GM12873 (cell line): ENCODE data around the gene SPEM3.

Experiments used
- CTCF ChIP-seq: IDR thresholded peaks from 2 replicates; pipeline ENCODE4 v1.5.1; 2012; ENCODE audit warnings: low read depth, mild to moderate bottlenecking, moderate library complexity, low read length, control low read depth; ENCODE audit not compliant: insufficient read depth; ENCODE audit errors: missing control alignments

The SPEM3 gene

GRCh38 chr17:7404737-7405349, 23.8 kb upstream of the SPEM3 start:
- no peak for TF ChIP-seq CTCF

- TF ChIP-seq CTCF = no peak
Measured at GRCh38 chr17:7405350-7406234, 23.1 kb upstream of the SPEM3 start.

- no peak for TF ChIP-seq CTCF
Measured at GRCh38 chr17:7406235-7406825, 22.3 kb upstream of the SPEM3 start.

- no peak for TF ChIP-seq CTCF
Measured at GRCh38 chr17:7407082-7407481, 21.6 kb upstream of the SPEM3 start.

GRCh38 chr17:7407485-7408251, 21.0 kb upstream of the SPEM3 start, which contains the start of gene NLGN2:
Gene NLGN2 (plus strand): TSS chr17:7407845. CDS start chr17:7408256, 411 bp downstream.
- TF ChIP-seq CTCF = no peak

DNA sequence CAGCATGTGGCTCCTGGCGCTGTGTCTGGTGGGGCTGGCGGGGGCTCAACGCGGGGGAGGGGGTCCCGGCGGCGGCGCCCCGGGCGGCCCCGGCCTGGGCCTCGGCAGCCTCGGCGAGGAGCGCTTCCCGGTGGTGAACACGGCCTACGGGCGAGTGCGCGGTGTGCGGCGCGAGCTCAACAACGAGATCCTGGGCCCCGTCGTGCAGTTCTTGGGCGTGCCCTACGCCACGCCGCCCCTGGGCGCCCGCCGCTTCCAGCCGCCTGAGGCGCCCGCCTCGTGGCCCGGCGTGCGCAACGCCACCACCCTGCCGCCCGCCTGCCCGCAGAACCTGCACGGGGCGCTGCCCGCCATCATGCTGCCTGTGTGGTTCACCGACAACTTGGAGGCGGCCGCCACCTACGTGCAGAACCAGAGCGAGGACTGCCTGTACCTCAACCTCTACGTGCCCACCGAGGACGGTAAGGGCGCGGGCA, 20.4 kb upstream of the SPEM3 start:
- TF ChIP-seq CTCF = no peak
